Loucy (cell line): ENCODE results near the gene ZFAND2B.
A peak's percentile ranks its signal among the peaks of the same experiment; 100 is the strongest.

Experiments used
- H2AFZ ChIP-seq: fragments of 200-600 bp; sonication (generic); 2 replicates; pipeline ENCODE4 v1.6.0; 2016; ENCODE audit warnings: antibody characterized with exemption, mild to moderate bottlenecking, low read length, moderate library complexity
- H3F3A ChIP-seq: fragments of 200-600 bp; 2 replicates; pipeline ENCODE4 v1.6.0; 2016; ENCODE audit warnings: antibody characterized with exemption, low read depth, mild to moderate bottlenecking
- H3K27me3 ChIP-seq: fragments of 200-600 bp; sonication (generic); 2 replicates; pipeline ENCODE4 v1.6.1; 2014; ENCODE audit warnings: low read length, mild to moderate bottlenecking; ENCODE audit not compliant: insufficient read depth, poor library complexity, severe bottlenecking
- H3K36me3 ChIP-seq: fragments of 200-600 bp; sonication (generic); 2 replicates; pipeline ENCODE4 v1.6.1; 2016; ENCODE audit warnings: low read length; ENCODE audit not compliant: insufficient read depth
- H3K4me1 ChIP-seq: fragments of 200-600 bp; sonication (generic); 2 replicates; pipeline ENCODE4 v1.5.1; 2014; ENCODE audit warnings: low read length, mild to moderate bottlenecking; ENCODE audit not compliant: insufficient read depth, poor library complexity, severe bottlenecking
- H3K4me2 ChIP-seq: fragments of 200-600 bp; sonication (generic); 2 replicates; pipeline ENCODE4 v1.6.0; 2014; ENCODE audit warnings: antibody characterized with exemption, low read length, low read depth, mild to moderate bottlenecking; ENCODE audit not compliant: poor library complexity, severe bottlenecking
- H3K4me3 ChIP-seq: fragments of 200-600 bp; sonication (generic); 2 replicates; pipeline ENCODE4 v1.5.1; 2014; ENCODE audit warnings: low read length, mild to moderate bottlenecking, mixed read lengths; ENCODE audit not compliant: poor library complexity, severe bottlenecking
- H3K79me2 ChIP-seq: fragments of 200-600 bp; sonication (generic); 2 replicates; pipeline ENCODE4 v1.6.1; 2014; ENCODE audit warnings: low read length; ENCODE audit not compliant: insufficient read depth
- H3K9ac ChIP-seq: fragments of 200-600 bp; sonication (generic); 2 replicates; pipeline ENCODE4 v1.6.0; 2014; ENCODE audit warnings: mild to moderate bottlenecking, low read depth, low read length, moderate library complexity; ENCODE audit not compliant: poor library complexity, severe bottlenecking
- H3K9me2 ChIP-seq: fragments of 200-600 bp; sonication (generic); replicated peaks from 2 replicates; pipeline ENCODE4 v1.6.1; 2016; ENCODE audit warnings: low read depth, low read length, mixed read lengths
- H3K9me3 ChIP-seq: fragments of 200-600 bp; sonication (generic); 2 replicates; pipeline ENCODE4 v1.6.1; 2014; ENCODE audit warnings: mild to moderate bottlenecking, antibody characterized with exemption, low read length, low read depth; ENCODE audit not compliant: insufficient read depth
- H4K20me1 ChIP-seq: fragments of 200-600 bp; sonication (generic); 2 replicates; pipeline ENCODE4 v1.6.0; 2014; ENCODE audit warnings: antibody characterized with exemption, low read length, mild to moderate bottlenecking; ENCODE audit not compliant: insufficient read depth, poor library complexity, severe bottlenecking
- EZH2phosphoT487 ChIP-seq: fragments of 200-600 bp; IDR thresholded peaks from 2 replicates; pipeline ENCODE4 v1.6.1; 2018; ENCODE audit warnings: antibody characterized with exemption, mild to moderate bottlenecking, moderate library complexity, borderline replicate concordance
- TF ChIP-seq, protein P1 (sequence below): fragments of 200-600 bp; sonication (generic); conservative IDR thresholded peaks from 2 replicates; pipeline ENCODE4 v1.5.1; 2014; ENCODE audit warnings: mild to moderate bottlenecking, antibody characterized with exemption, low read length

The ZFAND2B gene

DNA sequence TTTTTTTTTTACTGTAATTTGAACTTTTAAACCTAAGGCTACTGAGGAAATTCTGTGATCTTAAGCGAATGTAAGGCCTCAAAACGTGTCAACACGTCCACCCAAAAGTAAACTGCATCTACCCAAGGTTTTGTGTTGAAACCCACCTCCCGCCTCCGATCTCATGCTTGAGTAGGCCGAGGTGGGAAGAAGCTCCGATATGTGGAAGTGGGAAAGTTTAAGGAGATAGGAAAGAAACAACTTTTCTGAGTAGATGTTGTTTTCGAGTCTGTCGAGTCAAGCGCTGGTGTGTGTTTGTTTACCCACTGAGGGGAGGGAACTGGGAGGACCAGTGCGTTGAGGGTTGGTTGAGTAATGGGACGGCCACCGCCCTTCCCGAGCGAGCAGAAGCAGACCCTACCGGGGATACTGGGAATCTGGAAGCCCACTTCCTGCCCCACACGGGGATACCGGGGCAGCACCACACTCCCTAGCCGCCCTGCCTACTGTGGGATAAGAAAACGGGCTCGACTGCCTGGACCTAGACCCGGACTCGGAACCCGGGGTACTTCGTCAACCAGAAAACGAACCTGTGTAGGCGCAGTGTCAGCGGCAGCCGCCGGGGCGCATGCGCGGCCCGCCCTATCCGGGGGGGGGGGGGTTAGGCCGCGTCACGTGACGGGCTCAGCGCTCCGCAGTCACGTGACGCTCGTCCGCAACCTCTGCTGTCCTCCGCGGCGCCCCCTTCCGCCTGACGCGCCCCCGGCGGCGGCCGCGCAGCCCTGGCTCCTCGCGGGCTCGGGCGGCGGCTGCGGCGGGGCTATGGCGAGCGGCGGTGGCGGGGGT is 28.8 kb upstream of the ZFAND2B start, which contains the start of gene RETREG2:
TSS of gene RETREG2 (plus strand) at position 724 of the 825 bp plus-strand sequence. CDS start at position 802, 78 bp downstream.
- Histone ChIP-seq H3K9ac (peak within 1 kb of the TSS; percentile 85), H3K9me2 (no peaks in the 10 kb centered on the region), H3K4me3 (peak within 1 kb of the TSS; percentile 97), H3F3A (peaks cover 9% of the 10 kb centered on the region; the same call in 1 of the 2 replicates), H2AFZ (peak within 1 kb of the TSS; percentile 80), H3K4me1 (peaks cover 41% of the 10 kb centered on the region), H3K9me3 (no peaks in the 10 kb centered on the region), H4K20me1 (peaks cover 32% of the 10 kb centered on the region), H3K4me2 (peak within 1 kb of the TSS; percentile 92), H3K27me3 (no peaks in the 10 kb centered on the region), H3K36me3 (peaks cover 30% of the 10 kb centered on the region; the same call in 1 of the 2 replicates), H3K79me2 (peaks cover 62% of the 10 kb centered on the region)
- no peak for TF ChIP-seq EZH2phosphoT487
- TF ChIP-seq, protein P1, sequence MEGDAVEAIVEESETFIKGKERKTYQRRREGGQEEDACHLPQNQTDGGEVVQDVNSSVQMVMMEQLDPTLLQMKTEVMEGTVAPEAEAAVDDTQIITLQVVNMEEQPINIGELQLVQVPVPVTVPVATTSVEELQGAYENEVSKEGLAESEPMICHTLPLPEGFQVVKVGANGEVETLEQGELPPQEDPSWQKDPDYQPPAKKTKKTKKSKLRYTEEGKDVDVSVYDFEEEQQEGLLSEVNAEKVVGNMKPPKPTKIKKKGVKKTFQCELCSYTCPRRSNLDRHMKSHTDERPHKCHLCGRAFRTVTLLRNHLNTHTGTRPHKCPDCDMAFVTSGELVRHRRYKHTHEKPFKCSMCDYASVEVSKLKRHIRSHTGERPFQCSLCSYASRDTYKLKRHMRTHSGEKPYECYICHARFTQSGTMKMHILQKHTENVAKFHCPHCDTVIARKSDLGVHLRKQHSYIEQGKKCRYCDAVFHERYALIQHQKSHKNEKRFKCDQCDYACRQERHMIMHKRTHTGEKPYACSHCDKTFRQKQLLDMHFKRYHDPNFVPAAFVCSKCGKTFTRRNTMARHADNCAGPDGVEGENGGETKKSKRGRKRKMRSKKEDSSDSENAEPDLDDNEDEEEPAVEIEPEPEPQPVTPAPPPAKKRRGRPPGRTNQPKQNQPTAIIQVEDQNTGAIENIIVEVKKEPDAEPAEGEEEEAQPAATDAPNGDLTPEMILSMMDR: no peak; the same call in 1 of the 2 replicates

DNA sequence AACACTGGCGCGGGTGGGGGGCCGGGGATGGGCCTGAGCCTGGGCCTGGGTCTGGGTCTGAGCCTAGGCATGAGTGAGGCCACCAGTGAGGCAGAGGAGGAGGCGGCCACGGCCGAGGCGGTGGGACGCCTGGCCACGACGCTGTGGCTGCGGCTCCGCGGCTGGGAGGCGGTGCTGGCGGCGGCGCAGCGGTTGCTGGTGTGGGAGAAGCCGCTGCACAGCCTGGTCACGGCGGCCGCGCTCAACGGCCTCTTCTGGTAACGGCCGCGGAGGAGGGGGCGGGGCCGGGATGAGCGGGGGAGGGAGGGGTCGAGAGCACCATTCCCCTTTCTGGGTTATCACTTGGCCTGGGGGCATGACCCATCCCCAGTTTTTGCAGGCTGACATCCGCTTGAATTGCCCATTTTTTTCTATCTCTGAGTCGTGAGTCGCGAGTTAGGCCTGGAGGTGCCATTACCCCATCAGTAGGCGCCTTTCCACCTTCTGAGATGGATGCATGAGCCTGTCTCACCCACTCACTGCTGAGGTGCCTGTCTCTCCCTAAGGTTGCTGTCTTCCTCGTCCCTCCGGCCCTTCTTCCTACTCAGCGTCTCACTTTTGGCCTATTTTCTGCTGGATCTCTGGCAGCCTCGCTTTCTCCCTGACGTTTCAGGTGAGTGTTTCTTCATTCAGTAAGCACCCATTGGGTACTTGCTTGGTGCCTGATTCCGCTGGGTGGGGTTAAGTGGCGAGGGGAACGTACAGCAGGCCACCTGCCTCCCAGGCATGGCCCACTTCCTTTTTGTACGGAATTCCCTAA is 28.0 kb upstream of the ZFAND2B start:
- Histone ChIP-seq H3K9ac (peak overlapping the region; percentile 85), H3K79me2 (peaks cover 62% of the 10 kb centered on the region), H3K9me2 (no peaks in the 10 kb centered on the region), H3F3A (peaks cover 9% of the 10 kb centered on the region; the same call in 1 of the 2 replicates), H2AFZ (peak overlapping the region; percentile 80; the same call in 1 of the 2 replicates), H3K4me3 (peak overlapping the region; percentile 97), H3K4me1 (peaks cover 43% of the 10 kb centered on the region), H3K36me3 (peaks cover 36% of the 10 kb centered on the region; the same call in 1 of the 2 replicates), H4K20me1 (peaks cover 32% of the 10 kb centered on the region), H3K27me3 (no peaks in the 10 kb centered on the region), H3K9me3 (no peaks in the 10 kb centered on the region), H3K4me2 (peak overlapping the region; percentile 88)
- TF ChIP-seq, protein P1: no peak
- no peak for TF ChIP-seq EZH2phosphoT487

DNA sequence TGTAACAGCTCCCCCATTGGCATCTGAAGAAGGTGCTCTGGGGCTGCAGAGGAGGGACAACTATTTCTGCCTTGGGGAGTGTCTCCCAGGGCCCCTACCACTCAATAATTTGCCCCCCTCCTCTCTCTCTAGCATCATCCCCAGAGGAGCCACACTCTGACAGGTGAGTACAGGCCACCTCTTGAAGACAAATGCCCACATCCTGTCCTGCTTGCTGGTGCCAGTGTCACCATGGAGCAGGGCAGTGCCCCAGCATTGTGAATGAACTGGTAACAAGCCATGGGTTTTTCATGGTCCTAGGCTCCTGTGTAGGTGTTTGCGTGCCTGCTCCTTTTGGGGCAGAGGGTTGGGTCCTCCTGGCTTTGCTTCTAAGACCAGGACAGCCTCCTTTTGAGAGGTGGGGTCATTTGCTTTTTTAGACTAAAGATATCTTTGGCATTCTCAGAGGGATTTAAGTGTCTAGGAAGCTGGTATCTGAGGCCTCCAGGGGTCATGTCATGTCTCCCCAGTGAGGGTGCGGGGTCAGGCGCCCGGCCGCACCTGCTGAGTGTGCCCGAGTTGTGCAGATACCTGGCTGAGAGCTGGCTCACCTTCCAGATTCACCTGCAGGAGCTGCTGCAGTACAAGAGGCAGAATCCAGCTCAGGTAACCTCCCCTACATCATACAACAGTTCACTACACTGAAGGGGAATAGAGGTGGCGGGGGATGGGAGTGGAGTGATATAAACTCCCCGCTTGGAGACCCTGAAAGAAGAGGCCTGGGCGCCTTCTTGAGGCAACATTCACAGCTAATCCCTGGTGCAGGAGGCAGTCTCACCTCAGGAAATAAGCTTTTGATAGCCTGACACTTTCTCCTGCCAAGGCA is 26.7 kb upstream of the ZFAND2B start:
- Histone ChIP-seq H3K27me3 (no peaks in the 10 kb centered on the region), H2AFZ (no peak overlapping the region), H3K9me3 (no peaks in the 10 kb centered on the region), H3K9me2 (no peaks in the 10 kb centered on the region), H3K4me1 (peaks cover 40% of the 10 kb centered on the region), H4K20me1 (peaks cover 28% of the 10 kb centered on the region), H3K36me3 (peaks cover 41% of the 10 kb centered on the region; the same call in 1 of the 2 replicates), H3K4me2 (peak overlapping the region; percentile 88), H3K4me3 (peak overlapping the region; percentile 97), H3K9ac (peak overlapping the region; percentile 85), H3F3A (peaks cover 9% of the 10 kb centered on the region; the same call in 1 of the 2 replicates), H3K79me2 (peaks cover 51% of the 10 kb centered on the region)
- TF ChIP-seq, protein P1: no peak
- TF ChIP-seq EZH2phosphoT487: no peak
